BJ (cell line): ENCODE results near the gene FBXO39. TPM values are rescaled to one million over a fixed set of nuclear protein-coding genes. Genes with fewer than 3 reads are reported as not detected.
"Not testable (repeated sequence)": the region's sequence is repeated elsewhere in the genome, so short reads cannot be mapped to it uniquely, and the experiment has no call there.

Experiments
- CTCF ChIA-PET: fragments of 350-600 bp; formaldehyde crosslinking; extraction: SDS; loops from one replicate; lab custom pipeline; 2021; ENCODE audit warnings: antibody characterized with exemption, inconsistent platforms; lab: Yijun Ruan, JAX
- POLR2A ChIA-PET: fragments of 300-600 bp; sonication (Branson Sonifier 250); formaldehyde crosslinking; extraction: SDS; loops from one replicate; lab custom pipeline; 2021; ENCODE audit warnings: antibody characterized with exemption; lab: Charles Lee
- DNase-seq: peaks from one replicate; pipeline ENCODE4 v3.0.0-alpha.2; 2011; ENCODE audit warnings: low read depth
- H3K27me3 ChIP-seq: 2 replicates; pipeline ENCODE4 v1.6.0; 2011; ENCODE audit warnings: low read length; ENCODE audit not compliant: control insufficient read depth, insufficient read depth
- H3K36me3 ChIP-seq: 2 replicates; pipeline ENCODE4 v1.5.1; 2011; ENCODE audit warnings: low read length; ENCODE audit not compliant: control insufficient read depth, insufficient read depth
- H3K4me3 ChIP-seq: 2 replicates; pipeline ENCODE4 v1.5.1; 2011; ENCODE audit warnings: low read depth, mild to moderate bottlenecking, control low read depth, low read length
- CTCF ChIP-seq: IDR thresholded peaks from 2 replicates; pipeline ENCODE4 v1.5.1; 2011; ENCODE audit warnings: low read depth, mild to moderate bottlenecking, control low read depth, inconsistent platforms, low read length, moderate library complexity; ENCODE audit not compliant: insufficient read depth
- polyA plus RNA-seq: library from polyadenylated mRNA; depleted of rRNA; stranded (reverse); fragments of >200 nt; gene quantifications from 2 replicates; pipeline ENCODE4 v1.2.3, GENCODE V29; 2011

The FBXO39 gene
- polyA plus RNA-seq, 1 experiment: 0.07 TPM

- no peak for DNase-seq
- 0 out of 2 replicates have a peak, but pooled peaks cover 1% of the 10 kb centered on the region for H3K27me3 ChIP-seq
- no peak for TF ChIP-seq CTCF
- H3K4me3 ChIP-seq: no peak overlapping the region
- no peaks in the 10 kb centered on the region for H3K36me3 ChIP-seq
- POLR2A ChIA-PET: no interaction called here
- CTCF ChIA-PET: interaction anchor here (0.6 to 1.1 kb wide), 3 partner anchors 13 to 99 kb away, joined by 3 read pairs; no protein-coding TSS in a partner anchor
These were observed 36.3 kb downstream of the FBXO39 start for GRCh38 chr17:6812295-6812694.

GRCh38 chr17:6815775-6816174 is 39.8 kb downstream of the FBXO39 start:
- H3K4me3 ChIP-seq: no peak overlapping the region
- H3K36me3 ChIP-seq: no peaks in the 10 kb centered on the region
- ChIA-PET CTCF (interaction anchor here (0.9 to 1.2 kb wide), 2 partner anchors 29 to 150 kb away, joined by 3 read pairs; no protein-coding TSS in a partner anchor), POLR2A (no interaction called here)
- DNase-seq: no peak
- H3K27me3 ChIP-seq: no peaks in the 10 kb centered on the region
- no peak for TF ChIP-seq CTCF

GRCh38 chr17:6816368-6816767 is 40.4 kb downstream of the FBXO39 start:
- POLR2A ChIA-PET, DNase-seq, H3K4me3 ChIP-seq, H3K36me3 ChIP-seq, CTCF ChIA-PET, H3K27me3 ChIP-seq: not testable (repeated sequence)

GRCh38 chr17:6818938-6819337 is 42.9 kb downstream of the FBXO39 start:
- CTCF ChIA-PET: interaction anchor here (2.6 kb wide), 1 partner anchor 25 kb away, joined by 11 read pairs; no protein-coding TSS in a partner anchor
- POLR2A ChIA-PET: no interaction called here

GRCh38 chr17:6823011-6823442 is 47.0 kb downstream of the FBXO39 start:
- CTCF ChIA-PET: interaction anchor here (1.4 kb wide), 1 partner anchor 20 kb away, joined by 9 read pairs; no protein-coding TSS in a partner anchor
- H3K4me3 ChIP-seq: no peak overlapping the region
- TF ChIP-seq CTCF: no peak
- no peak for DNase-seq
- no peaks in the 10 kb centered on the region for H3K36me3 ChIP-seq
- POLR2A ChIA-PET: interaction anchor here (0.6 kb wide), 2 partner anchors 9 to 222 kb away, joined by 3 to 4 read pairs; no protein-coding TSS in a partner anchor
- no peaks in the 10 kb centered on the region for H3K27me3 ChIP-seq

More at GRCh38 chr17:6818938-6819337, 42.9 kb downstream of the FBXO39 start:
- DNase-seq: no peak
- H3K4me3 ChIP-seq: no peak overlapping the region
- no peak for TF ChIP-seq CTCF
- no peaks in the 10 kb centered on the region for H3K27me3 ChIP-seq
- no peaks in the 10 kb centered on the region for H3K36me3 ChIP-seq
